ENCODE data around the gene FBL.

The FBL gene

DNA sequence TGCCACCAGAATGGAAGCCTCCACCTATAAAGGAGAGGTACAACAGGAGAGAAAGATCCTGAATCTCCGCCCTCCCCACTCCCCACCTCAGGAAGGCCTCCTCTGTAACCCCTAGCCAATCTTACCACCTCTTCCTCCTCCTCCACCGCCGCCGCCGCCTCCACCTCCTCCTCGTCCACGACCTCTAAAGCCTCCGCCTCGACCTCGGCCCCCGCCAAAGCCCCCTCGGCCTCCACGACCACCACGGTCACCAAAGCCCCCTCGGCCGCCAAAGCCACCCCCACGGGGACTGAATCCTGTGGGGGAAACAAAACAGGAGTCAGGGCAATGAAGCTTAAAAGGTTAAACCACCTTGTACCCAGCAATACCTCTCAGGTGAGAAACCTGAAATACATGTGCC lies 5.7 kb downstream of the FBL start:
- no peak for DNase-seq

DNA sequence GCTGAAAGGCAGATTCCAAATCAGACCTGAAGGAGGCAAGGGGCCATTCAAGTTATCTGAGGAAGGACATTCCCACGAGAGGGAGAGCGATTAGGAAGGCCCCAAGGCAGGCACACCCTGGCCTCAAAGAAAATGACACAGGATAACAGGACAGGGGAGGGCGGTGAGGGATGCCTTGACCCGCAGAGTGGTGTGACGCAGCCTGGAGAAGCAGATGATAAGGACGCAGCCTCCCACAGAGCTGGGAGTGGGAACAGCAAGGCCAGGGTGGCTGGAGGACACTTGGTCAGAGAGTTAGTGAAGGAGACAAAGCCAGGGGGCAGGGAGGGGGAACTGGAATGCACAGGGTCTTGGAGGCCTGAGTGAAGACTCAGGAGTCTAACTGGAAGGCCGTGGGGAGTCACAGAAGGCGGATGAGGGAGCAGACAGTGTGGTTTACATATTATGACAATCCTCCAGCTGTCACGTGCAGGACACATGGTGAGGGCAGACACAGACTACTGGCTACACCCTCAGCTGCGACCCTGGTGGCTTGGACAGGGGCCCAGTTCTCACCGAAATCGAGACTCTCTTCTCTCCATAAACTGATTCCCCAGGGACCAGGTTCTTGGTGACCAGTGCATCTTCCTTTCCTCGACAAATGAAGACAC lies 6.4 kb downstream of the FBL start:
- DNase-seq, result no peak

DNA sequence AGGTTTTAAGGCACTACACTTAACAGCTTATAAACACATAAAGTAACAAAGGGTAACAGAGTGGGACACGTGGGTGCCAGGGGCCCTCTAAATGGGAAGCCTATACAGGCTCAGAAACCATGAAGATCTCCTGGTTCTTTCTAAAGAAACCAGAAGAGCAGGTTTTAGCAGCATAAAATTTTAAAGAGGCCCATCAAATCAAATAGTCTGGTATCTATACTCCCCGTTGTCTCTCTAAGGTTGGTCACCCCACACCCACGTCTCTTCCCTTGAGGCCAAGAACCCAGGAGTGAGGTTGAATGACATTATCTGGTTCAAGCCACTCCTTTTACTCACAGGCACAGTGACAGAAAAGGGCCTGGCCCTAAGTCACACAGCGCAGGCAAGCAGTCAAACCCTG lies 7.6 kb downstream of the FBL start:
- DNase-seq, result no peak

DNA sequence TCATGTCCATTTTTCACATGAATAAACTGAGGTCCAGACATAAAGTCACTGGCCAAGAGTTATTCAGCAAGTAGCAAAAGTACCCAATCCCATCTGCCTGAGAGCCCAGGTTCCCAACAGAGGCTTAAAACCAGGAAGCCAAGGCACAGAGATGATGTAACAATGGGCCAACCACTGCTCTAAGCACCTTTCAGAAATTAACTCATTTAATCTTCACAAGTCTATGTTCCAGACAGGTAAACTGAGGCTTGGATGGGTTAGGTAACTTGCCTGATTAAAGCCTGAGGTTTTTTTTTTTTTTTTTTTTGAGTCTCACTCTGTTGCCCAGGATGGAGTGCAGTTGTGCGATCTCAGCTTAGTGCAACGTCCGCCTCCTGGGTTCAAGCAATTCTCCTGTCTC lies 8.2 kb downstream of the FBL start:
- no peak for DNase-seq

DNA sequence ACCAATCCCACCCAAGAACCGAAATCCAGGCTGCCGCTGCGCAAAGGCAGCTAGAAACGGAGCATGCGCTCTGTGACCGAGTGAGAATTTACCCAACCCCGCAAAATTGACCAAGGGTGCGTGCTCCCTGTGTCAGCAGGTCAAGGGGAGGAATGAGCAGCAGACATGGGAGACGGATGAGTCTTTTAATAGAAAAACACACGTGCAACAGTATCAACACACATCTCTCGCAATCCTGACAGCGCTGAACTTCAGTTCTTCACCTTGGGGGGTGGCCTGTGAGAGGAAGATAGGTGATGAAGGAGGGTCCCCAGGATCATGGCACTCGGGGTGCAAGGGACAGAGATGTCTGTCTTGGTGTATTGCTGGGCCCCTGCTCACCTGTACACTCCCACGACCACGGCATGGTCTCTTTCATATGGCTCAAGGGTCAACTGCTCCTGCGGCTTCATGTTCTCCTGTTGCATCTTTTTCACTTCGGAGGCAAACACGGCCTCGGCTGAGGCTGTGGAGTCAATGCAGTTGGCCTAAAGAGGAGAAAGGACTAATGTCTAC lies 11.8 kb downstream of the FBL start:
- DNase-seq, result no peak

DNA sequence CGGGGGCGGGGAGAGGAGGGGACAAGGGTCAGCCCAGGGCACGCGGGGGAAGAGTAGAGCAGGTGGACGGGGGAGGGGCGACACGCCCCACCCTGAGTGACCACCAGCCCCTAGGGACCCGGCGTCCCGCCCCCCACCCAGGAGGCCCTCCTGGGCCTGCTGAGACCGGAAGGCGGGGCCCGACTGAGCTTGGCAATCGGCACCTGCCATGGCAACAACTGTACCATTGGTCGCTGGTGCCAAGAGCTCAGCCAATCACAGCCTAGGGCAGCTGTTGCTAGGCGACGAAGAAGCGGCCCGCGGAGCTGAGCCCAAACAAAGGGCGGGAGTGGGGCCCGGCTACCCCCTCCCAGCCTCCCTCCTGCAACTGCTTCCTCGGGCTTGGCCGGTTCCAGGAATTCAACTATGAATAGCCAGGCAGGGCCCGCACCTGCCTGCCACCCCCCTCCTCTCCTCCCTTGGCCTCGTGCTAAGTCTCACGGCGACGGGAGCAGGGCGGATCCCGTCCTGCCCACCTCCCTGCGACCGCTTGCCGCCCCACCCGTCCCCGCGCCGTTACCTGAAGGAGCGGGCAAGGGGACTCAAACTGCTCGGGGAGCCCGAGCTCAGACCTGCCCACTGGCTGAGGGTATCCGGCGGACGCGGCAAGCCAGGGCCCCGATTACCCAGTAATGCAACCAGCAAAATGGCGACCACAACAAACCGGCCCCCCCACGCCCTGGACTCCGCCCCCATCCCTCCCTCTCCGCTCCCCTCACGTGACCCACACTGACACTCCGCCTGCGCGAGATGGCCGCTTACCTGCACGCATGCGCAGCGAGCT lies 12.5 kb downstream of the FBL start, which contains the start of gene DYRK1B:
Gene DYRK1B (minus strand): TSS at position 699 of the 823 bp plus-strand sequence. CDS start 2,295 bp downstream, outside the sequence.
- peak; percentile 99 for DNase-seq

DNA sequence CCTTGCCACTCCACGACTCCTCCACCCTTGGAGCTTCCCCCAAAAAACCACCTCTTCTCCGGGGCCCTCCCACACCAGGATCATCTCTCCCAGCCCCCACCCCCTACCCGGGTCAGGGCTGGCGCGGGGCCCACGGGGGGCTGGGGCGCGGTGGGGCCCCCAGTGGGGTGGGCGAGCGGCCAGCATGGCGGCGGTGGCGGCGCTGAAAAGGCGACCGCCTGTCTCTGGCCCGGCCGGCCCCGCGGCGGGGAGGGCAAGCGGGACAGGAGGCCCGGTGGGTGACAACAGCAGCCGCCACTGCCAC lies 13.1 kb downstream of the FBL start:
- no peak for DNase-seq

DNA sequence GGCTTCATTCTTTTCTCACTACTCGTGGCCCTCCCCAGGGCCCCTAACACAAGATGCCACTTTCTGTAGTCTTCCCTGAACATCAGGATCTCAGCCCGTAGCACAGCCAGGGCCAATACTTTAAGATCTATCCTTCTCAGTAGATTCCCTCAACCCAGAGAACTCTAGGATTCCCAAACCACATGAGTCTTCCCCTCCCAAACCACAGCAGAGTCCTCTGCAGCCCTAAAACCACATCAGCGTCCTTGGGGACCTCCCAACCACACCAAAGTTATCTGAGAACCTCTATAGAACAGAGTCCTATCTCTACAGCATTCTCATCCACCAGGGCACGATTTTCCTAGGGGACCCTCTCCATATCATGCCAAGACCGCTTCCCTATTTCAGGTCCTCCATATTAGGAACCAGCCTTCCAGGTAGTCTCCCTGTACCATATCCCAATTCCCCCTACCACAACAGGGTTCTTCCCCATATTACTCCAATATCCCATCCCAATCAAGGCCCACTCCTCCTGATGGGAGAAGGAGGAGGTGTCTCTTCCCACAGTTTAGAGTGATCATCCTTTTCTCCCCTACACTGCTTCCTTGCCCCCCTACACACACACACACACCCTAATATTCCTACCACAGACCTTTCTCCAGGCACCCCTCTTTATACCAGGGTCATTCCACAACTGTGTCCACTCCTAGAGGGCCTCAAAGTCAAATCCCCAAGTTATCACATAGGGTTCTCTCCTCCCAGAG lies 13.7 kb downstream of the FBL start:
- DNase-seq, result peak in 1 of 2 donors; percentile 28

DNA sequence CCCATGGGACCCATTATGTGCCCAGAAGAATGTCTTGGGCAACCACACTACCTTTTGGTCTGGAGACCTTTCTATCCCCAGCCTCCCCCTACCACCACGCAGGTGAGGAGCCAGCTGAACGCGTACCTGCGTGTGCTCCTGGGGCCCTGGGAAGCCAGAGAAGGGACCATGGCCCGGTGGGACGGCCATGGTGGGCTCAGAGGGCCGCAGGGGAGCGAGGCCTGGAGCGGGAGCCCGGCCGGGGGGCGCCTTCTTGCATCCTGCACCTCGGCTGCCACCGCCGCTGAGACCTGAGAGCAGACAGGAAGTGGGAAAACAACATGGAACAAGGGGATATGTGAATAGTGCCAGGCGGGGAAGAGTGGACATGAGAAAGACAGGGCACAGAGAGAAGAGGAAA lies 14.5 kb downstream of the FBL start:
- DNase-seq, result no peak

DNA sequence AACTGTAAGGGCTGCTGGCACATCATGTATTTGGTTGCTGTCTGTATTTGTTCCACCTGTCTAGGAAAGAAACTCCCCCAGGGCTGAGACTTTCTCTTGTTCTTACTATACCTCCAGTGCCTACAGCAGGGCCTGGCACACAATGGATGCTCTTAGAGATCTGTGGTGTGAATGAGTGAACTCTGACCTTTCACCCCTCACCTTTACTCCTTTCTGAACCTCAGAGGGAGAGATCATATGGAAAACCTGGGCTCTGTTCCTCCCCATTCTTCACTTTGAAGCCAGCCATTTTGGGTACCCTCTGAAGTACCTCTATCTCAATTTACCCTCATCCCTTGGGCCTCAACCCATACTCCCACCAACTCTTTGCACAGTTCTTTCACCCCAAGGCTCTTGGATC lies 15.3 kb downstream of the FBL start:
- DNase-seq, result no peak

DNA sequence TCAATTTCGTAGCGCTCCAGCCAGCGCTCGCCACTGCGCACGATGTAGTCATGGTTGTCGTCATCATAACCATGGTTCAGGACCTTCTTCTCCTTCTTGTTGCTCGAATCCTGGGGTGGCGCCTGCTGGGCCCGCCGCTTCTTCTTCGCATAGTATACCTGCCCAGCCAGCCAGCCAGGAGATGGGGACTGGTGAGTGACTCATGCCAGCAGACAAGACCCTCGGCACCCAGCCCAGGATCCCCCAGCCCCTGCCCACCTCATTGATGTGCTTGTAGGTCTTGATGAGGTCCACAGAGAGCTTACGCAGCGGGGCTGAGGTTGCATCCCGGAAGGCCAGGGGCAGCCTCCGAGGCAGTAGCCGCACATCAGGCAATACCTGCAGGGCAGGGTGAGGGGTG lies 15.8 kb downstream of the FBL start:
- no peak for DNase-seq

DNA sequence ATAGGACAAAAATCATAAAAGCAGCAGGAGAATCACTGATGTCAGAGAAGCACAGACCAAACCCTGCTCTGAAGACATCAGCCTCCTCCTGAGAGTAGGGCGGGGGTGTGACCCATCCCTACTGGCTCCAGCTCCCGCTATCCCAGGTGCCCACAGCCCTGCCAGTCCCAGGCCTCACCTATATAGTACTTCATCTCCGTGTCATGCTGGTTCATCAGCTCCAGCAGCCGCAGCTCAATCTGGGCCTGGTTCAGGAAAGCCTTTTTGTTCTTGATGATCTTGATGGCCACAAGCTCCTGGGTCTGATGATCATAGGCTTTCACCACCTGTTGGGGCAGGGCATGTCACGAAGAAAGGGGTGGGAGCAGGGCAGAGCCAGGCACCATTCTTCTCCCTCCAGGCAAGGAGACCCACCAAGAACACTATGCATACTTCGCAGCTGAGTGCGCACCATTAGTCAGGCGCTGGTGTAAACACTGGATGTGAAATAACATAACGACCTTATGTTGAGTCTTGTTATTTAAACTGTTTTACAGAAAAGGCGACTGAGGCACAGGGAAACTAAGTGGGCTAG lies 16.4 kb downstream of the FBL start:
- DNase-seq, result no peak

DNA sequence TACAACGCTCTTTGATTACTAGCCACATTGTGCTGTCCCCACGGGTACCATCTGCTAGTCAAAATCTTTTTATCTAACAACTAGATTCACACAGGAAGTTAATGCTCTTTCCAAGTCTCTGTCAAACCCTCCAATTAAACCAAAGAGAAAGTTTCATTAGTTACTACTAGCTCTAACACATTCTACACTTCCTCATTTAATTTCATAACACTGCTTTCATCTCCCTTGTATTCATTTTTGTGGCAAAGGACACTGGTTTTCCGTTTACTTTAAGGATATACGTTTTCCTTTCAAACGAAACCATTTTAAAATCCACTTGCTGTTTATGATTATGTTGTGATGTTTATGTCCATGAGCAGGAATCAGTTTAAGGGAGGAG lies 17.5 kb downstream of the FBL start:
- no peak for DNase-seq

DNA sequence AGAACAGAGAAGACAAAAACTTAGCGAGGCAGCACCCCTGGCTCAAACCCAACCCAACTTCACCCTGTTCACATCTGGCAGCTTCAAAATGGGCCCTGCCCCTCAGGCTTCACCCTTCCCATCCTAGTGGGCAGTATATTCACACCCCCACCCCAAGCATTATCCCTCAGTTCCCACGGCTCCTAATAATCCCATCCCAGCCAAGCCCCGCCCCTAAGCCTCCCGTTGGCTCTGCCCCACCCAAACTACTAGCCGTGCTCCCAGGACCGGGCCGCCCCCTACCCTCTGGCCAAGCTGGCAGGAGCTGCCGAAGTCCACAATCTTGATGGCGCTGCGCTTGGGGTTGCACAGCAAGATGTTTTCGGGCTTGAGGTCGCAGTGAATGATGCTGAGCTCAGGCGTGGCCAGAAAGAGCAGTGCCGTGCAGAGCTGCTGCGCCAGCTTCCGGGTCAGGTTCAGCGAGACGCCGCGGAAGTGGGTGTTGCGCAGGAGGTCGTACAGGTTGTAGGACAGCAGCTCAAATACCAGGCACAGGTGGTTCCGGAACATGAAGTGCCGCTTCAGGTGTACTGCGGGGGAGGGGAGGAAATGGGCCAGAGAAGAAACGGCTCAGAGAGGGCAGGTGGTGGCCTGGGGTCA lies 18.0 kb downstream of the FBL start:
- peak; percentile 16 to 55 for DNase-seq

DNA sequence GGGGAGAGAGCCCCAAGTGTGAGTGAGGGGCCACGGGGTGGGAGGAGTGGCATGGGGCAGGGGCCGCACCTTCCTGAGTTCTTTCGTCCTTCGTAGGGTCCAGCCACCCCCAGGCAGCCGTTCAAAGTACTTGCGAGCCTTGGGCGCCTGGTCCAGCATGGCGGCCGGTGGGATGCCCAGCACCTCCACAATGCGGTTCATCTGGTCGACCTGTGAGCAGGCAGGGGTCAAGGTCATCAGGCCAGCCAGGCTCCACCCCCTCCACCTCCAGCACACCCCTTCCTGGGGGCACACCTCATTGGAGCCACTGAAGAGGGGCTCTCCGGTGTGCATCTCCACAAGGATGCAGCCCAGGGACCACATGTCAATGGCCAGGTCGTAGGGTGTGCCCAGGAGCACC lies 19.0 kb downstream of the FBL start:
- DNase-seq, result no peak

DNA sequence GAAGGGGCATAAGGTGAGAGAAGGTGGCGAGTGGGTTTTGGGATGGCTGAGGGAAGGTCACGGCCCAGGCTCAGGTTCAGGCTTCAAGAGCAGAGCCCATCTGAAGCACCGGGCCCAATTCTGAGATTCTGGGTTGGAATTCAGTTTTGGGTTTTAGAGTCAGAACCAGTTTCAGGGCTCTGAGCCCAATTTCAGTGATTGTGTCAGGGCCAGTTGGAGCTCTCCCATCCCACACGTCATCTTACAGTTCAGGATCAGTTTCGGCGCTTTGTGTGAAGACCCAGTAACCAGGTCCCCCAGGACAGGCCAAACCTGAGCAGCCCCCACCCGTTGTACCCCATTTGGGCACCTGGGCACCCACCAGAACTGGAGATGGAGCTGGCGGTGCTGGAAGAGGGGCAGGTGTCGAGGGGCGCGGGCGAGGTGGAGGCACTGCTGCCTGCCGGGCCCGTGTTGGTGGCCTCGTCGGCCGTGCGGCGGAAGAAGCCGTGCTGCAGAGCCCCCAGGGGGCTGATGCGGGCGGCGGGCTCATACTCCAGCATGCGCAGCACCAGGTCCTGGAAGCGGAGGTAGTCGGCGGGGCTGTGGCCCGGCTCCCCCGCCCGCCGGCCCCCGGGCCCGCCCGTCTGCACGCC lies 19.8 kb downstream of the FBL start:
- no peak for DNase-seq

DNA sequence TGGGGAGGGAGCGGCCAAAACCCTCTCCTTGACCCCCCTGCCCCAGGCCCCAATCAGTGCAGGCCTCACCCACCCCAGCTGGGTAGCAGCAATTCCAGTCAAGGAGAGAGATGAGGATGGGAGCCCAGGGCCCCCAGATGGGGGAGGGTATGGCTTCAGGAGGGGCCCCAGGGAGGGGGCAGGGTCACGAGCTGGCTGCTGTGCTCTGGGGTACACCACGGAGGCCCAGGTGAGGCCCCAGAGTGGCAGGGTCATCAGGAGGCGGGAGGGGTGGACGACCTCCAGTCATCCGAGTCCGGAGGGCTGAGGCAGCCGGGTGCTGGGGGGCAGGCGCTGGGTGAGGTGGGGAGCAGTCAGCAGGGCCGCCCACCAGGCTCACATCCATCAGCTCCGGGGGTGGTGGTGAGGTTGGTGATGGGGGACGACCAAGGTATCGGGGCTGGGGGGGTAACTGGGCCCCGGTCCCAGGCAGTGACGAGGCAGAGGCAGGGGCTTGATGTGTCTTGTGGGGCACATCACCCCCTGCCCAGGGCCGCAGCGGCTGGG lies 20.6 kb downstream of the FBL start:
- DNase-seq, result no peak

DNA sequence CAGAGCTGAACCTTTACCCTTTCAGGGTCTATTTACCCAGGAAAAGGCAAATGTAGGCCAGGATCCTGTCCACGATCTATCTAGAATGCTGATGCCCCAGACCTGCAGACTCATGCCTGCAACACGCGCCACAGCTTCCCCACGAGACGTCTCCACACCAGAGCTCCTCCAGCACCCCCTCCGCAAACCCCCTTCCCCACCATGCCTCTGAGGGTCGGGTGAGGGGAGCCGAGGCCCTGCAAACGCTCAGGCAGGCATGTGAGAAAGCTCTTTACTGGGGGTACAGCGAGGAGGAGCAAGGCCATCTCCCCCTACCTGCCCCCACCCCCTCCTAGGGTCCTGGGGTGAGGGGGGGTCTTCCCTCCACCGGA lies 21.1 kb downstream of the FBL start:
- no peak for DNase-seq

DNA sequence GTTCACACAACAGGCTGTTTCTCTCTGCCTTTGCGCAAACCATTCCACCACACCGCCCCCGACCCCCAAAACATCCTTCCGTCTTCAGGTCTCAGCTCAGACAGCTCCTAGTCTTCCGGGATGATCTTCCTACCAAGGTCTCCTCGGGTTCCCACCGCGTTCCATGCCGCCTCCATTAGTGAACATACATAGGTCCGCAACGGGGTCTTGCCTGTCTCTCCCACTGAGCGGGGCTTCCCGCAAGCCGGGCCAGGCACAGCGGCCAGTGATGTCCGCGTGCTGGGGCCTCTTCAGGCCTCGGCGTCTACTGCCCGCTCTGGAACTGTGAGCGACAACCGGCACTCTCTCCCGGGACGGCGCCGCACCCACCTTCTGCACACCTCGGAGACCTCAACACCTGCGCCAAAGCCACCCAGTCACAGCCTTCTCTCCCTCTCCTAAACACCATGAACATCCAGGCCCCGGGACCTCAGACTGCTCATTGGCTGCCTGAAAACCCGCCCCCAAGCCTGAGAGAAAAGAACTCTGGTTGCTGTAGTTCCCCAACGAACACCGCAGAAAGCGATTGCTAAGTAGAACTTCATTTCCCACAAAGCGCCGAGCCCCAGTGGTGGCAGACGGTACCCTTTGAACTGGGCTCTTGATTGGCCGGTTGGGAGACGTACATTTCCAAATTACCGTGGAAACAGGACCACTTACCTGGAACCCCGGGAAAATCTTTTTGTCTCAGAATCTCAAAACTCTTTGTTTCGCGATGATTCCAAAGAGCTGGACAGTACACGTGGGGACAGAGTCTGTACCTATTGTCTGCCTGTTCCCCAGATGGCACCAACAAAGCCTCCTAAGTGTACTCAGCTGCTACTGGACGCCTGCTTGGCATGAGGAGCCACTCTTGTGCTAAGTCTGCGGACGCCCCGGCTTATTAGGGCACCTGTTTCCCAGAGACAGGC lies 21.8 kb downstream of the FBL start:
- peak; percentile 89 to 93 for DNase-seq

DNA sequence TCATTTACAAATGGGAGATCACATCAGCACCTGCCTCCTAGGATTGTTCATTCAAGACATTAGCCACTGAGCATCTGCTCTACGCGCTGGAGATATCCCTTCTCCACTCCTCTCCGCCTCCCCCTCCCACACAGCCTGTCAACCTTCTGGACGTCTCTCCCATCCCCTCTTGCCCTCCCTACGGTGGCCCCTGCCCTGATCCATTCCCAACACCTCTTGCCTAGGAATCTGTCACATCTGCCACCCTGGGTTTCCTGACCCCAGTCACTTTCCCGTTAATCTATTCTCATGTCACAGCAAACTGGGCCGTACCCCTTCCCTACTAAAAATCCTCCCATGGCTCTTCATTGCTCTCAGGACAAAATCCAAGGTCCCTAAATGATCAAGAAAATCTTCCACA lies 22.5 kb downstream of the FBL start:
- DNase-seq, result no peak

DNA sequence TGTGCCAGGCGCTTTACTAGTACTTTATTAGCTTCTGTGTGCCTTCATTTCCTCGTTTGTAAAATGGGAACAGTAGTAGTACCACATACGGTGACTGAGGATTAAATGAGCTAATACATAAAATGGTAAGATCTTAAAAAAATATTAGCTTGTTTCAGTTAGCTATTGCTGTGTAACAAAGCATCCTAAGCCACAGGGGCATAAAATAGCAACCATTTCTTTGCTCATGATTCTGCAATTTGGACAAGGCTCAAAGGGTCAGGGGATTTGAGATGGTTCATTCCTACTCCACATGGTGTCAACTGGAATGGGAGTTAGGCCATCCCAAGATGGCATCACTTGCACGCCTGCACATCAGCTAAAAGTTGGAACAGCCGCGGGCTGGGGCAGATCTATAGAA lies 25.5 kb downstream of the FBL start:
- DNase-seq, result no peak
